H9 (cell line): Measurements from ENCODE around the gene CDK5. TPM values are rescaled to one million over a fixed set of nuclear protein-coding genes. Genes with fewer than 3 reads are reported as not detected.
A peak's percentile ranks its signal among the peaks of the same experiment; 100 is the strongest.

Source experiments
- DNase-seq: peaks from one replicate; pipeline ENCODE4 v3.0.0-alpha.2; 2017
- H2AFZ ChIP-seq: one replicate; pipeline ENCODE4 v1.6.1; 2013; ENCODE audit warnings: mild to moderate bottlenecking, low read length, control low read depth, moderate library complexity
- H2AK5ac ChIP-seq: 2 replicates; pipeline ENCODE4 v1.6.1; 2013; ENCODE audit warnings: low read length, control low read depth, mixed read lengths; ENCODE audit not compliant: insufficient read length
- H2BK120ac ChIP-seq: one replicate; pipeline ENCODE4 v1.6.1; 2013; ENCODE audit warnings: low read depth, mild to moderate bottlenecking, low read length, control low read depth, inconsistent platforms; ENCODE audit not compliant: poor library complexity, severe bottlenecking
- H2BK12ac ChIP-seq: 2 replicates; pipeline ENCODE4 v1.6.1; 2013; ENCODE audit warnings: low read length, control low read depth, mixed read lengths, low read depth; ENCODE audit not compliant: insufficient read length
- H2BK15ac ChIP-seq: 2 replicates; pipeline ENCODE4 v1.6.1; 2013; ENCODE audit warnings: low read depth, low read length, control low read depth
- H2BK20ac ChIP-seq: one replicate; pipeline ENCODE4 v1.6.1; 2013; ENCODE audit warnings: low read depth, mild to moderate bottlenecking, low read length, control low read depth, inconsistent platforms; ENCODE audit not compliant: poor library complexity, severe bottlenecking
- H2BK5ac ChIP-seq: 2 replicates; pipeline ENCODE4 v1.6.1; 2013; ENCODE audit warnings: low read length, control low read depth, mixed read lengths; ENCODE audit not compliant: insufficient read length
- H3K14ac ChIP-seq: 2 replicates; pipeline ENCODE4 v1.6.1; 2013; ENCODE audit warnings: low read length, control low read depth; ENCODE audit not compliant: insufficient read depth
- H3K18ac ChIP-seq: 2 replicates; pipeline ENCODE4 v1.6.1; 2013; ENCODE audit warnings: low read depth, mild to moderate bottlenecking, mixed read lengths, low read length, control low read depth; ENCODE audit not compliant: insufficient read length
- H3K23ac ChIP-seq: 2 replicates; pipeline ENCODE4 v1.6.1; 2013; ENCODE audit warnings: low read length, control low read depth, mixed read lengths, low read depth; ENCODE audit not compliant: insufficient read length
- H3K23me2 ChIP-seq: 2 replicates; pipeline ENCODE4 v1.6.1; 2013; ENCODE audit warnings: low read depth, mild to moderate bottlenecking, mixed read lengths, low read length, control low read depth; ENCODE audit not compliant: insufficient read length, poor library complexity, severe bottlenecking
- H3K27ac ChIP-seq: 2 replicates; pipeline ENCODE4 v1.5.1; 2013; ENCODE audit warnings: low read length, control low read depth, mixed read lengths, low read depth; ENCODE audit not compliant: insufficient read length
- H3K27me3 ChIP-seq: 2 replicates; pipeline ENCODE4 v1.6.1; 2013; ENCODE audit warnings: low read length, control low read depth, inconsistent platforms; ENCODE audit not compliant: insufficient read depth
- H3K4ac ChIP-seq: 2 replicates; pipeline ENCODE4 v1.6.1; 2013; ENCODE audit warnings: low read depth, mild to moderate bottlenecking, control low read depth, inconsistent platforms, low read length, moderate library complexity
- H3K4me1 ChIP-seq: 2 replicates; pipeline ENCODE4 v1.6.1; 2013; ENCODE audit warnings: low read length, control low read depth, inconsistent platforms; ENCODE audit not compliant: insufficient read depth
- H3K4me2 ChIP-seq: 2 replicates; pipeline ENCODE4 v1.6.1; 2013; ENCODE audit warnings: low read length, control low read depth, mixed read lengths; ENCODE audit not compliant: insufficient read length, insufficient read depth
- H3K56ac ChIP-seq: 2 replicates; pipeline ENCODE4 v1.6.1; 2013; ENCODE audit warnings: low read depth, mild to moderate bottlenecking, mixed read lengths, low read length, control low read depth; ENCODE audit not compliant: insufficient read length
- H3K79me1 ChIP-seq: 2 replicates; pipeline ENCODE4 v1.6.1; 2013; ENCODE audit warnings: low read depth, mild to moderate bottlenecking, moderate library complexity, low read length, control low read depth, inconsistent platforms; ENCODE audit not compliant: insufficient read depth, poor library complexity, severe bottlenecking
- H3K79me2 ChIP-seq: 2 replicates; pipeline ENCODE4 v1.6.1; 2013; ENCODE audit warnings: low read length, control low read depth, inconsistent platforms; ENCODE audit not compliant: insufficient read depth
- H3K9ac ChIP-seq: 2 replicates; pipeline ENCODE4 v1.6.1; 2013; ENCODE audit warnings: low read length, control low read depth, mixed read lengths; ENCODE audit not compliant: insufficient read length; ENCODE audit errors: extremely low read depth
- H3K9me3 ChIP-seq: one replicate; pipeline ENCODE4 v1.6.1; 2013; ENCODE audit warnings: low read depth, low read length, inconsistent platforms; ENCODE audit not compliant: control insufficient read depth
- H3T11ph ChIP-seq: one replicate; pipeline ENCODE4 v1.6.1; 2013; ENCODE audit warnings: mild to moderate bottlenecking, low read length, control low read depth, inconsistent platforms
- H4K20me1 ChIP-seq: one replicate; pipeline ENCODE4 v1.6.1; 2013; ENCODE audit not compliant: control insufficient read depth, insufficient read length, insufficient read depth
- H4K5ac ChIP-seq: 2 replicates; pipeline ENCODE4 v1.6.1; 2013; ENCODE audit warnings: low read depth, mild to moderate bottlenecking, mixed read lengths, low read length, control low read depth; ENCODE audit not compliant: insufficient read length
- H4K8ac ChIP-seq: replicated peaks from 2 replicates; pipeline ENCODE4 v1.6.1; 2013; ENCODE audit warnings: low read length, control low read depth, mixed read lengths, low read depth; ENCODE audit not compliant: insufficient read length
- H4K91ac ChIP-seq: 2 replicates; pipeline ENCODE4 v1.6.1; 2013; ENCODE audit warnings: low read depth, mild to moderate bottlenecking, moderate library complexity, mixed read lengths, low read length, control low read depth; ENCODE audit not compliant: insufficient read length
- H3K27ac Mint-ChIP-seq, 3 experiments: 2 replicates in 2 of 3; 3 replicates in 1 of 3; pipeline ENCODE4 v1.8.0; 2020 to 2021; ENCODE audit warnings: mixed read lengths in 3 of 3, mild to moderate bottlenecking in 1 of 3, moderate library complexity in 1 of 3
- H3K27me3 Mint-ChIP-seq: 2 replicates; pipeline ENCODE4 v1.8.0; 2021; ENCODE audit warnings: low read depth, mild to moderate bottlenecking, moderate library complexity, mixed read lengths
- H3K36me3 Mint-ChIP-seq, 3 experiments: 2 replicates in 2 of 3; 3 replicates in 1 of 3; pipeline ENCODE4 v1.8.0; 2020 to 2021; ENCODE audit warnings: low read depth in 3 of 3, mixed read lengths in 3 of 3; ENCODE audit not compliant: insufficient read depth in 1 of 3
- H3K4me1 Mint-ChIP-seq, 2 experiments: 2 replicates each; pipeline ENCODE4 v1.8.0; 2020; ENCODE audit warnings: mixed read lengths in 2 of 2
- H3K4me3 Mint-ChIP-seq, 2 experiments: 2 replicates in 1 of 2; 3 replicates in 1 of 2; pipeline ENCODE4 v1.8.0; 2020 to 2021; ENCODE audit warnings: mild to moderate bottlenecking in 2 of 2, mixed read lengths in 2 of 2, moderate library complexity in 1 of 2
- H3K9me3 Mint-ChIP-seq, 2 experiments: 2 replicates in 1 of 2; 3 replicates in 1 of 2; pipeline ENCODE4 v1.8.0; 2020; ENCODE audit warnings: mild to moderate bottlenecking in 2 of 2, mixed read lengths in 2 of 2, moderate library complexity in 1 of 2
- WGBS: extraction: QIAGEN DNeasy Blood & Tissue Kit; methylation state at CpG from one replicate; pipeline ENCODE4 v1.1.7; 2013; ENCODE audit warnings: missing lambda C conversion rate, low lambda C conversion rate, mixed read lengths; ENCODE audit not compliant: insufficient read length; ENCODE audit errors: extremely low coverage; 5-methylcytosine and 5-hydroxymethylcytosine counted together
- total RNA-seq: library from RNA; stranded (reverse); gene quantifications from 2 replicates; pipeline ENCODE4 v1.2.1, GENCODE V29; 2021
- TF ChIP-seq, protein P1 (sequence below): fragments of 200-600 bp; sonication (generic); conservative IDR thresholded peaks from 3 replicates; pipeline ENCODE4 v1.8.0; 2021; ENCODE audit warnings: antibody characterized with exemption, mild to moderate bottlenecking

Gene CDK5
- total RNA-seq, 1 experiment from 2014 or later = 19.9 TPM

DNA sequence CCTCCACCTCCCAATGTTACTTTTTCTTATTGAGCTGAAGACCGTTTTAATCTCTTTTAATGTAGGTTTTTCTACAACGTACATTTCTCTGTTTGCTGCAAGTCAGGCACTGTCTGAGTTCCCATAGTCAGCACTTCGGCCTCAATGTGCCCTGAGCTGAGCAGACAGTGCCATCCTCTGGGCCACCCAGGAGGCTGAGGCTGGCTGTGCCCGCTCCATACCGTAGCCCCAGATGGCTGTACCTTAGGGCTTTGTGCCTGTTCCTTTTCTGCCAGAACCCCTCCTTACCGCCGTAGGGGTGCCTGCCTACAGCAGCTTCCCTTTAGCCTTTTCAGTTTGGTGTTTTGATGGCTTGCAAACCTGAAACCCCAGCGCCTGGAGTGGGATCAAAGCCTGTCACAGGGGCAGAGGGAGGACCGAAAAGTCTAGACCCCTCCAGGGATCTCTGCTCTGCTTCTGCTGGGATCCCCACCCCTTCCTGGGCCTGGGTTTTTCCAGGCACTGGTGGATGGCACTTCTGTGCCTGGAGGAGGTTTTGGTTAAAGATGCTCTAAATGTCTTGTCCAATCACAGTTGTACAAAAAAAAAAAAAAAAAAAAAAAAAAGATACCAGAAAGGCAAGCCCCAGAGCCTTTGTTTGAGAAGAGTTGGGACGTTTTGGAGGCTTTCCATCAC, 37.6 kb upstream of the CDK5 start:
- Mint-ChIP-seq H3K4me3 (no peak overlapping the region), H3K9me3 (no peaks in the 10 kb centered on the region), H3K27me3 (no peaks in the 10 kb centered on the region), H3K4me1 (peaks cover 15 to 24% of the 10 kb centered on the region in 2 experiments), H3K36me3 (peaks cover 0 to 26% (median 8%) of the 10 kb centered on the region in 3 experiments; a peak in 5 of 7 replicates), H3K27ac (0 out of 7 replicates have a peak overlapping the region, but pooled peaks of 2 of the 3 experiments have one; percentile 18 to 92)
- Histone ChIP-seq H2BK5ac (no peak overlapping the region), H3K23ac (no peak overlapping the region), H3T11ph (no peak overlapping the region), H3K79me1 (peaks cover 7% of the 10 kb centered on the region), H2BK120ac (no peak overlapping the region), H2AK5ac (no peak overlapping the region), H4K8ac (no peak overlapping the region), H3K9ac (no peak overlapping the region), H3K4ac (no peak overlapping the region), H3K23me2 (no peaks in the 10 kb centered on the region), H3K27ac (no peak overlapping the region), H2BK20ac (no peak overlapping the region), H3K27me3 (no peaks in the 10 kb centered on the region), H3K9me3 (no peaks in the 10 kb centered on the region), H2BK12ac (no peak overlapping the region), H4K5ac (no peak overlapping the region), H4K20me1 (no peaks in the 10 kb centered on the region), H3K4me2 (no peak overlapping the region), H3K18ac (no peak overlapping the region), H2BK15ac (no peak overlapping the region), H3K4me1 (no peaks in the 10 kb centered on the region), H3K79me2 (peaks cover 29% of the 10 kb centered on the region), H4K91ac (no peak overlapping the region), H3K56ac (no peak overlapping the region), H3K14ac (no peak overlapping the region), H2AFZ (no peak overlapping the region)
- no peak for DNase-seq
- TF ChIP-seq, protein P1, sequence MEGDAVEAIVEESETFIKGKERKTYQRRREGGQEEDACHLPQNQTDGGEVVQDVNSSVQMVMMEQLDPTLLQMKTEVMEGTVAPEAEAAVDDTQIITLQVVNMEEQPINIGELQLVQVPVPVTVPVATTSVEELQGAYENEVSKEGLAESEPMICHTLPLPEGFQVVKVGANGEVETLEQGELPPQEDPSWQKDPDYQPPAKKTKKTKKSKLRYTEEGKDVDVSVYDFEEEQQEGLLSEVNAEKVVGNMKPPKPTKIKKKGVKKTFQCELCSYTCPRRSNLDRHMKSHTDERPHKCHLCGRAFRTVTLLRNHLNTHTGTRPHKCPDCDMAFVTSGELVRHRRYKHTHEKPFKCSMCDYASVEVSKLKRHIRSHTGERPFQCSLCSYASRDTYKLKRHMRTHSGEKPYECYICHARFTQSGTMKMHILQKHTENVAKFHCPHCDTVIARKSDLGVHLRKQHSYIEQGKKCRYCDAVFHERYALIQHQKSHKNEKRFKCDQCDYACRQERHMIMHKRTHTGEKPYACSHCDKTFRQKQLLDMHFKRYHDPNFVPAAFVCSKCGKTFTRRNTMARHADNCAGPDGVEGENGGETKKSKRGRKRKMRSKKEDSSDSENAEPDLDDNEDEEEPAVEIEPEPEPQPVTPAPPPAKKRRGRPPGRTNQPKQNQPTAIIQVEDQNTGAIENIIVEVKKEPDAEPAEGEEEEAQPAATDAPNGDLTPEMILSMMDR = no peak
- WGBS = no CpG with 5 or more reads among the region's 10 CpGs
